ACHN (cell line): ENCODE measurements around the gene SND1.

ENCODE experiments used
- DNase-seq: peaks from one replicate; pipeline ENCODE4 v3.0.0-alpha.2; 2015
- in situ Hi-C: cut with HindIII; loops from 2 replicates; pipeline ENCODE4 v1.10.0; 2017; ENCODE audit warnings: low sequenced_read_pairs, low pct_ligation_motif_present, low pct_unique_long_range_greater_than_20kb

SND1 gene

GRCh38 chr7:127677433-127678230 is 25.6 kb downstream of the SND1 start:
- in situ Hi-C loops = no loop called here
- no peak for DNase-seq

- in situ Hi-C loops = no loop called here
- DNase-seq = peak; percentile 56
These were observed 26.3 kb downstream of the SND1 start for GRCh38 chr7:127678337-127678736.

GRCh38 chr7:127678947-127679346 is 27.0 kb downstream of the SND1 start:
- in situ Hi-C loops = no loop called here

GRCh38 chr7:127680983-127681382 is 29.0 kb downstream of the SND1 start:
- no peak for DNase-seq
- in situ Hi-C loops = no loop called here

More at GRCh38 chr7:127678947-127679346, 27.0 kb downstream of the SND1 start:
- peak; percentile 34 for DNase-seq

GRCh38 chr7:127682140-127682539 is 30.1 kb downstream of the SND1 start:
- in situ Hi-C loops = no loop called here
- DNase-seq = no peak

- DNase-seq = no peak
- in situ Hi-C loops = no loop called here
These were observed 32.0 kb downstream of the SND1 start for GRCh38 chr7:127683776-127684681.

- no peak for DNase-seq
- in situ Hi-C loops = no loop called here
These were observed 37.3 kb downstream of the SND1 start for GRCh38 chr7:127689194-127689772.

- DNase-seq = no peak
- in situ Hi-C loops = no loop called here
These were observed 38.3 kb downstream of the SND1 start for GRCh38 chr7:127690337-127690736.

GRCh38 chr7:127690806-127691205 is 38.8 kb downstream of the SND1 start:
- in situ Hi-C loops = no loop called here
- no peak for DNase-seq

- in situ Hi-C loops = no loop called here
- no peak for DNase-seq
These were observed 40.2 kb downstream of the SND1 start for GRCh38 chr7:127692200-127692599.

- DNase-seq = no peak
- in situ Hi-C loops = loop anchor here (25.0 kb wide), 1 partner anchor 512 kb away; no protein-coding TSS in a partner anchor
These were observed 47.9 kb downstream of the SND1 start for GRCh38 chr7:127699853-127700252.

- in situ Hi-C loops = loop anchor here (25.0 kb wide), 1 partner anchor 510 kb away; no protein-coding TSS in a partner anchor
- no peak for DNase-seq
These were observed 50.2 kb downstream of the SND1 start for GRCh38 chr7:127702052-127702652.

GRCh38 chr7:127702938-127703337 is 50.9 kb downstream of the SND1 start:
- in situ Hi-C loops = loop anchor here (25.0 kb wide), 1 partner anchor 509 kb away; no protein-coding TSS in a partner anchor
- DNase-seq = no peak

- in situ Hi-C loops = loop anchor here (25.0 kb wide), 1 partner anchor 508 kb away; no protein-coding TSS in a partner anchor
- peak; percentile 60 for DNase-seq
These were observed 52.2 kb downstream of the SND1 start for GRCh38 chr7:127704211-127704610.

GRCh38 chr7:127705461-127705959 is 53.5 kb downstream of the SND1 start:
- in situ Hi-C loops = loop anchor here (25.0 kb wide), 1 partner anchor 507 kb away; no protein-coding TSS in a partner anchor
- no peak for DNase-seq

- no peak for DNase-seq
- in situ Hi-C loops = loop anchor here (25.0 kb wide), 1 partner anchor 506 kb away; no protein-coding TSS in a partner anchor
These were observed 54.8 kb downstream of the SND1 start for GRCh38 chr7:127706766-127707165.

GRCh38 chr7:127708201-127708600 is 56.2 kb downstream of the SND1 start:
- in situ Hi-C loops = loop anchor here (25.0 kb wide), 1 partner anchor 504 kb away; no protein-coding TSS in a partner anchor
- DNase-seq = no peak

- in situ Hi-C loops = loop anchor here (25.0 kb wide), 1 partner anchor 504 kb away; no protein-coding TSS in a partner anchor
- DNase-seq = peak; percentile 90
These were observed 56.8 kb downstream of the SND1 start for GRCh38 chr7:127708788-127709187.
